IPS-20b (cell line): ENCODE measurements around the gene PHF1.
A peak's percentile ranks its signal among the peaks of the same experiment; 100 is the strongest.

ENCODE experiments used
- H3K27ac ChIP-seq: one replicate; pipeline ENCODE4 v1.5.1; 2013; ENCODE audit warnings: low read length
- H3K27me3 ChIP-seq: 2 replicates; pipeline ENCODE4 v1.6.1; 2013; ENCODE audit warnings: mild to moderate bottlenecking, low read length, inconsistent platforms; ENCODE audit not compliant: insufficient read depth
- H3K36me3 ChIP-seq: 2 replicates; pipeline ENCODE4 v1.6.1; 2013; ENCODE audit warnings: low read depth, mild to moderate bottlenecking, inconsistent platforms, low read length, moderate library complexity; ENCODE audit not compliant: insufficient read depth
- H3K4me1 ChIP-seq: 2 replicates; pipeline ENCODE4 v1.6.1; 2013; ENCODE audit warnings: mild to moderate bottlenecking, control low read depth, inconsistent platforms, low read length, moderate library complexity; ENCODE audit not compliant: insufficient read depth
- H3K4me3 ChIP-seq: 2 replicates; pipeline ENCODE4 v1.5.1; 2013; ENCODE audit warnings: mild to moderate bottlenecking, low read length, inconsistent platforms
- H3K9ac ChIP-seq: 2 replicates; pipeline ENCODE4 v1.6.1; 2013; ENCODE audit warnings: low read depth, mild to moderate bottlenecking, inconsistent platforms, low read length, moderate library complexity
- H3K9me3 ChIP-seq: 2 replicates; pipeline ENCODE4 v1.6.1; 2013; ENCODE audit warnings: mild to moderate bottlenecking, low read depth, low read length, inconsistent platforms; ENCODE audit not compliant: insufficient read depth

The PHF1 gene

DNA sequence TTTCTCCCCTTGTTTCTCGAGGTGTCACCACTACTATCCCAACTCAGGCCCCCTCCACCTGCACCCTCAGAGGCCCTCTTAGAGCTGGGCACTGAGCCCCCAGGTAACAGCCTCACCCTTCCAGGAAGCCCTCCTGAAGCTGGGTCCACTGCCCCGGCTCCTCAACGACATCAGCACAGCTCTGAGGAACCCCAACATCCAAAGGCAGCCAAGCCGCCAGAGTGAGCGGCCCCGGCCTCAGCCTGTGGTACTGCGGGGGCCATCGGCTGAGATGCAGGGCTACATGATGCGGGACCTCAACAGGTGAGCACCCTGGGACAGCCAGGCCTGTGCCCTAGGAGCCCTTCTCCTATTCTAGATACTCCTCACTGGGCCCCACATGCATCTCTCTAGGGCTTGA, 30.6 kb downstream of the PHF1 start:
- H3K9me3 ChIP-seq, result no peaks in the 10 kb centered on the region
- H3K9ac ChIP-seq, result no peak overlapping the region
- H3K27ac ChIP-seq, result no peak overlapping the region
- H3K4me3 ChIP-seq, result no peak overlapping the region
- H3K36me3 ChIP-seq, result peaks cover 97% of the 10 kb centered on the region
- no peaks in the 10 kb centered on the region for H3K27me3 ChIP-seq
- no peaks in the 10 kb centered on the region for H3K4me1 ChIP-seq

DNA sequence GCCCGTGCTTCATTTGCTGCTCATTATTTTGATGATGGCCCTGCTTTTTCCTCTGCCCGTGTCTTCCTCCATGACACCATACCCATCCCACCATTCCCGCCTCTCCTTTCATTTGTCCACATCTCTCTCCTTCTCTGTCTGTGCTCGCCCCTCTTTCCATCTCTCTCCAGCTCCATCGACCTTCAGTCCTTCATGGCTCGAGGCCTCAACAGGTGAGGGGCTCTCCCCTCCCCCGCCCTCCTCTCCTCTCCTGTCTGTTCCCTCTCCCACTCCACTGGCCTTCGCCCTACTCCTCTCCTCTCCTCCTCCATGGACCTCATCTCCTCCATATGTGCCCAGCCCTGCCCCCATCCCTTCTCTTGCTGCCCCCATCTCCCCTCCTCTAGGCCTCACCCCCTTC, 31.5 kb downstream of the PHF1 start:
- Histone ChIP-seq H3K27me3 (no peaks in the 10 kb centered on the region), H3K27ac (no peak overlapping the region), H3K4me3 (no peak overlapping the region), H3K9me3 (no peaks in the 10 kb centered on the region), H3K4me1 (no peaks in the 10 kb centered on the region), H3K36me3 (peaks cover 97% of the 10 kb centered on the region), H3K9ac (no peak overlapping the region)

DNA sequence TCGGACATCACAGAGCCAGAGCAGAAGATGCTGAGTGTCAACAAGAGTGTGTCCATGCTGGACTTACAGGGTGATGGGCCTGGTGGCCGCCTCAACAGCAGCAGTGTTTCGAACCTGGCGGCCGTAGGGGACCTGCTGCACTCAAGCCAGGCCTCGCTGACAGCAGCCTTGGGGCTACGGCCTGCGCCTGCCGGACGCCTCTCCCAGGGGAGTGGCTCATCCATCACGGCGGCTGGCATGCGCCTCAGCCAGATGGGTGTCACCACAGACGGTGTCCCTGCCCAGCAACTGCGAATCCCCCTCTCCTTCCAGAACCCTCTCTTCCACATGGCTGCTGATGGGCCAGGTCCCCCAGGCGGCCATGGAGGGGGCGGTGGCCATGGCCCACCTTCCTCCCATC, 32.2 kb downstream of the PHF1 start:
- no peak overlapping the region for H3K27ac ChIP-seq
- H3K4me3 ChIP-seq, result no peak overlapping the region
- H3K27me3 ChIP-seq, result no peaks in the 10 kb centered on the region

DNA sequence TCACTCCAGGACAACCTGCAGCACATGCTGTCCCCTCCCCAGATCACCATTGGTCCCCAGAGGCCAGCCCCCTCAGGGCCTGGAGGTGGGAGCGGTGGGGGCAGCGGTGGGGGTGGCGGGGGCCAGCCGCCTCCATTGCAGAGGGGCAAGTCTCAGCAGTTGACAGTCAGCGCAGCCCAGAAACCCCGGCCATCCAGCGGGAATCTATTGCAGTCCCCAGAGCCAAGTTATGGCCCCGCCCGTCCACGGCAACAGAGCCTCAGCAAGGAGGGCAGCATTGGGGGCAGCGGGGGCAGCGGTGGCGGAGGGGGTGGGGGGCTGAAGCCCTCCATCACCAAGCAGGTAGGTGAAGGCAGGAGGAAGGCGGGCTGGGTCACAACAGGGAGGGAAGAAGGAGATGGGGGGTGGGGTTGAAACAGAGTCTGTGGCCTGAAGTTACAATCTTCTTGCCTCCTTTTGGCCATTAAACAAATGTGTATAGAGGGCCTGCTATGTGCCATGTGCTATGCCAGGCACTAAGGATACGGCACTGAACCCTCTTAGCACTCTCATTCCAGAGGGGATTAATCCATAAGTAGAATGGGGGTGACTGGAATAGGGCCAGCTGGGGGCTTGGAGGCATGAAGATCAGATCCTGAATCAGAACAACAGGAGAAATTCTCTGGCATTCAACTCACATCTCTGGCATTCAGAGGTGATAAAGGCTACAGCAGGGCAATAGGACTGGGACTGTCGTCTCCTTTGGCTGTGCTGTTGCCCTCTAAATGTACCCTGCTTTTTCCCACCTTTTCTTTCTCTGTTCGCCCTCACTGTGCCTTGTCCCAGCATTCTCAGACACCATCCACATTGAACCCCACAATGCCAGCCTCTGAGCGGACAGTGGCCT, 33.0 kb downstream of the PHF1 start:
- Histone ChIP-seq H3K27ac (no peak overlapping the region), H3K36me3 (peaks cover 98% of the 10 kb centered on the region), H3K4me1 (no peaks in the 10 kb centered on the region), H3K9ac (no peak overlapping the region), H3K27me3 (no peaks in the 10 kb centered on the region), H3K4me3 (no peak overlapping the region), H3K9me3 (no peaks in the 10 kb centered on the region)

More for the DNA sequence above, 32.2 kb downstream of the PHF1 start:
- H3K4me1 ChIP-seq, result no peaks in the 10 kb centered on the region
- H3K9me3 ChIP-seq, result no peaks in the 10 kb centered on the region
- H3K9ac ChIP-seq, result no peak overlapping the region
- H3K36me3 ChIP-seq, result peaks cover 98% of the 10 kb centered on the region

DNA sequence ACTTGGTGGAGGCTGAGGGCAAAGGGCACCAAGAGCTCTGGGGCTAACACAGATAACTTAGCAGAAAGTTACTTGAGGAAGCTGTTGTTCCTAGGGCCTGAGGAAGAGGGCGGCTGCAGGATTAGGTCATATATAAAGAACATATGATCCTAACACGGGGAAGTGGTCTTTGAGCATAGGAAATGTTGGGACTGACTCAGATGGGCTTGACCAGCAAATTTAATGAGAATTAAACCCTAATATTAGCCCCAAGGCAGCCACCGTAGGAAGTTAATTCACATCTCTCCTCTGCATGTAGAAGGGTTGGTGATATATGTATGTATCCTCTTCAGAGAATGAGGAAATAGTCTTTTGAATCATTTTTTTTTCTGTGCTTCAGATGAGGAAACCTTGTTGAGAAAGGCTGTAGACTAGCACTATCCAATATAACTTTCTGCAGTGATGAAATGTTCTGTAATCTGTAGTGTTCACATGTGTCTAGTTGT, 34.3 kb downstream of the PHF1 start:
- no peak overlapping the region for H3K4me3 ChIP-seq
- peaks cover 99% of the 10 kb centered on the region for H3K36me3 ChIP-seq
- H3K9ac ChIP-seq, result no peak overlapping the region
- H3K27ac ChIP-seq, result no peak overlapping the region
- no peaks in the 10 kb centered on the region for H3K4me1 ChIP-seq
- no peaks in the 10 kb centered on the region for H3K27me3 ChIP-seq
- H3K9me3 ChIP-seq, result no peaks in the 10 kb centered on the region

DNA sequence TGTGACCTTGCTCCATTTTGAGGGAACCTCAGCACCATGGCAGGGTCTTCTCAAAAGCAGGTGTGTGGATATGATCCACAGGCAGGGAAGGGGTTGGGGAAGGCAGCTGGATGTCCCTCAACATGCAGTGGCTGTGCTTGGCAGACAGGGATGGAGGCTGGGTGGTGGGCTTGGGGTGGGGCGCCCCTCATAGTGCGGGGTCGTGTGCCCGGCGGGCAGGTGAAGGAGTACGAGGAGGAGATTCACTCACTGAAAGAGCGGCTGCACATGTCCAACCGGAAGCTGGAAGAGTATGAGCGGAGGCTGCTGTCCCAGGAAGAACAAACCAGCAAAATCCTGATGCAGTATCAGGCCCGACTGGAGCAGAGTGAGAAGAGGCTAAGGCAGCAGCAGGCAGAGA, 35.5 kb downstream of the PHF1 start:
- peaks cover 97% of the 10 kb centered on the region for H3K36me3 ChIP-seq
- no peak overlapping the region for H3K9ac ChIP-seq
- H3K9me3 ChIP-seq, result no peaks in the 10 kb centered on the region
- no peaks in the 10 kb centered on the region for H3K4me1 ChIP-seq
- H3K4me3 ChIP-seq, result no peak overlapping the region
- no peak overlapping the region for H3K27ac ChIP-seq
- no peaks in the 10 kb centered on the region for H3K27me3 ChIP-seq

DNA sequence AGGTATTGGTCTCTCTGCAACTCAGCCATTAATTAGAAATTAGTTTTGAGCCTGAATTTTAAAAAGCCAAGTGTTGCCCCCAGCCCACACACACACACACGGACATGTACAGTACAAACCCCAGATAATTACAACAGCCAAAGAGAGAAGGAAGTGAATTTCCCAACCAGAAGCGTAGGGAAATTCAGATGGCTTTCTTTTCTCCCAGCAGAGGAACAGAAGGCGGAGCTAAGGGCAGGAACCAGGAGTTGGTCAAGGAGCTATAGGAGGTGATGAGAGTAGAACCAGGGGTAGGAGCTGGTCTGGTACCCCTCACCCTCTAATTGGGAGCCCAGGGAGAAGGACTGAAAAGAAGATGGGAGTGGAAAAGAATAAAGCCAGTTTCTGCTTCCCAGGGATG, 39.6 kb downstream of the PHF1 start:
- 0 out of 2 replicates have a peak, but pooled peaks cover 4% of the 10 kb centered on the region for H3K4me1 ChIP-seq
- peaks cover 66% of the 10 kb centered on the region for H3K36me3 ChIP-seq
- no peak overlapping the region for H3K9ac ChIP-seq
- no peaks in the 10 kb centered on the region for H3K9me3 ChIP-seq
- H3K4me3 ChIP-seq, result no peak overlapping the region
- no peak overlapping the region for H3K27ac ChIP-seq
- no peaks in the 10 kb centered on the region for H3K27me3 ChIP-seq

DNA sequence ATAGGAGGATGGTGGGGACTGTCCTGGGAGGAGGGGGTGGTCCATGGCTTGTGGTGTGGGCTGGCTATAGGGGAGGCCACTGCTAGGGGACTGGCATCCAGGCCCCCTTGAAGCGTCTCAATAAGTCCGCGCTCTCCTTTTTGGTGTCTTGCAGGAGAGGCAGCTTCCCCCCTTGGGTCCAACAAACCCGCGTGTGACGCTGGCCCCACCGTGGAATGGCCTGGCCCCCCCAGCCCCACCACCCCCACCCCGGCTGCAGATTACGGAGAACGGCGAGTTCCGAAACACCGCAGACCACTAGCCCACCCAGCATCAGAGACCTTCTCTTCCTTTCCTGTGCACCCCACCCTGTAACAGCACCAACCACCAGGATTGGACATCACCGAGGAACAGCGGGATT, 40.8 kb downstream of the PHF1 start:
- H3K4me1 ChIP-seq, result 0 out of 2 replicates have a peak, but pooled peaks cover 4% of the 10 kb centered on the region
- no peak overlapping the region for H3K4me3 ChIP-seq
- H3K36me3 ChIP-seq, result peaks cover 66% of the 10 kb centered on the region
- no peaks in the 10 kb centered on the region for H3K9me3 ChIP-seq
- H3K9ac ChIP-seq, result no peak overlapping the region
- no peaks in the 10 kb centered on the region for H3K27me3 ChIP-seq
- no peak overlapping the region for H3K27ac ChIP-seq

DNA sequence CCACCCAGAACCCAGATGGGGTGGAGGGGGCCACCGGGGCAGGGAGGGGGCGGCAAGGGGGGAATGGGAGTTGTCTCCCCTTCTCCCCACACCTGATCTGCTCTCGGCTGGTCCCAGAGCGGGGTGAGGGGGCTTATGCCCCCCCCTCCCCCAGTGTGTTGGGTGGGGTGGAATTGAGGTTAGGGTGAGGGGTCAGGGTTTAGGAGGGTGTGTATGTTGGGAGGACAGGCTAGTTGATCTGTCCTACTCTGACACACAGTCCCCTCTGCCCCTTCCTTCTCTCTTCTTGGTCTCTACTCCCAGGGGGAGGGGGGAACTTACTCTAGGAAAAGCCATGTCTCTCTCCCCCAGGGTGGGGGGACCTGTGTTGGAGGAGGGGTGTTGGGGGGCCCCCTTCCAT, 41.7 kb downstream of the PHF1 start:
- no peak overlapping the region for H3K9ac ChIP-seq
- no peaks in the 10 kb centered on the region for H3K9me3 ChIP-seq
- H3K4me1 ChIP-seq, result 0 out of 2 replicates have a peak, but pooled peaks cover 4% of the 10 kb centered on the region
- H3K4me3 ChIP-seq, result no peak overlapping the region
- no peak overlapping the region for H3K27ac ChIP-seq
- H3K36me3 ChIP-seq, result peaks cover 65% of the 10 kb centered on the region
- no peaks in the 10 kb centered on the region for H3K27me3 ChIP-seq

DNA sequence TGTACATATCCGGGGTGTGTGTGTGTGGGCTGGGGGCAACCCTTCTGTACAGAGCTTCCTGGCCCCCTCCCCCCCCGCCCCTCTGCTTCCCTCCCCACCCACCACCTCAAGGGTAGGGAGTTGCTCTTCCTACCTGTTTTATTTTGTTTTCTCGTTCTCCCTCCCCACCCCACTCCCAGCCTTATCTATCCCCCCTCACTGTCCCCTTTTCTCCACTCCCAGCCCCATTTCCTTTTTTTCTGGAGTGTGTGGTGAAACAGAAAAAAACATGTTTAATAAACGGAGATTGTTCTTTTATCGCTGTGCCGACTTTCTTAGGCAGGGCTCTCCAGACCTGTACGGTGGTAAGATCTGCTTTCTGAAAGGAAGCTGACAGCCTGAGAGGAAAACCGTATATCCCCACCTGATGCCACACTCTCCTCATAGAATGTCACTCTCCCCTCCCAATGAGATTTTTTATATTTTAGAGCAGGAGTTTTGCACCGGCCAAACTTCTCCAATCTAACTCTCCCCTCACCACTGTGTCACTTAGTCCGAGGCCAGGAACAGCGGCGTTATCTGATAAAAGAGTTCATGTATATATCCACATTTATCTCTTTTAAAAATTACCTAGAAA, 42.7 kb downstream of the PHF1 start:
- H3K36me3 ChIP-seq, result peaks cover 55% of the 10 kb centered on the region
- H3K4me1 ChIP-seq, result 0 out of 2 replicates have a peak, but pooled peaks cover 4% of the 10 kb centered on the region
- no peak overlapping the region for H3K27ac ChIP-seq
- H3K27me3 ChIP-seq, result no peaks in the 10 kb centered on the region
- H3K9ac ChIP-seq, result peak overlapping the region; percentile 87
- H3K9me3 ChIP-seq, result no peaks in the 10 kb centered on the region
- peak overlapping the region; percentile 99 for H3K4me3 ChIP-seq

DNA sequence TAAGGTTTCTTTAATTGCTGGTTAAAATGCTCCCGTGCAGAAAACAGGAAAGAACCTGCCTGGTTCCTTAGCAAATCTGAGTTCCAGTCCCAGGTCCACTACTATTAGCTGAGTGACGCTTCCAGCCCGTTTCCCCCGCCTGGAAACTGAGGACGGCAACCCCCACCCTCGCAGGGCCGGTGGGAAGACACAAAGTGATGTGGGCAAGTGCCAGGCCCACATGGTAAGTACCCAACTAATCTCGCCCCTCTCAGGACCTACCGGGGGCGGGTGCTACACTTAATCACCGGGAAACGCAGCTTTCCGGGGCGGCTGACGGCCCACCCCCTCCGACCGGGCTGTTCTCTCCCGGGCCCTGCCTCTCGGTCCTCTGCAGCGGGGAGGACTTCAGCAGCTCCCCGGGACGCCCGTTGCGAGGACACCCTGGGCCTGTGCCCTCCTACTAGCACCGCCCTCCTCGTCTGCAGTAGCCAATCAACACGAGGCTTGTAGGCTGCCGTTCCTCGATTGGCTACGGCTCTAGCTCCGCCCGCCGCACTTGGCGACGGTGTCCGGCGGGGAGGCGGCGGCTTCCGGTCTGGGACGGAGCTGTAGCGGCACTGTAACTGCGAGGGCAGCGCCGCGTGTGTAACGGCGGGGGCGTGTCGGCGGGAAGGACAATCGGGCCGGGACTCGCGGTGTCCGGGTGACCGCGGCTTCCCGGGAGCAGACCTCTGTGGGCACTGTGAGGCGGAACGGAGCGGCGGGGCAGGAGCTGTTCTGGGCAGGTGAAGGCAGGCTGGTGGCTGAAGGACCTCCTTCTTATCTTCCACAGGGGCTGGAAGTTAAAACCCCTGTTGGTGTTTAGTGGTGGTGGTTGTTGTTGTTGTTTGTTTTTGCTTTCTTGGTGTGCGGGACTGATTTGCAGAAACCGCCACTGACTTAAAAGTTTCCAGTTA, 43.5 kb downstream of the PHF1 start, which contains the start of gene ZBTB9:
Gene ZBTB9, plus strand, starts transcription at position 568 of the 938 bp plus-strand sequence. CDS start 525 bp downstream, outside the sequence.
- peaks cover 47% of the 10 kb centered on the region for H3K36me3 ChIP-seq
- peak within 1 kb of the TSS; percentile 87 for H3K9ac ChIP-seq
- no peaks in the 10 kb centered on the region for H3K9me3 ChIP-seq
- H3K27ac ChIP-seq, result peak within 1 kb of the TSS; percentile 1
- peak within 1 kb of the TSS; percentile 99 for H3K4me3 ChIP-seq
- no peaks in the 10 kb centered on the region for H3K27me3 ChIP-seq
- 0 out of 2 replicates have a peak, but pooled peaks cover 4% of the 10 kb centered on the region for H3K4me1 ChIP-seq
